Keratinocyte (primary cell): Measurements from ENCODE around the gene TAS2R42. TPM values are rescaled to one million over a fixed set of nuclear protein-coding genes. Genes with fewer than 3 reads are reported as not detected.

ENCODE experiments used
- DNase-seq: peaks from one replicate; pipeline ENCODE4 v3.0.0-alpha.2; 2011; ENCODE audit warnings: low read depth, missing footprints, low spot score
- FAIRE-seq: peaks from 2 replicates; lab custom pipeline; 2011; peaks lifted over from hg19 to GRCh38; lab: Jason Lieb, UNC
- H2AFZ ChIP-seq: 2 replicates; pipeline ENCODE4 v1.6.0; 2012; ENCODE audit warnings: low read length, control low read depth, inconsistent platforms; ENCODE audit not compliant: control insufficient read depth
- H3K27ac ChIP-seq: 2 replicates; pipeline ENCODE4 v1.5.1; 2011; ENCODE audit warnings: low read length; ENCODE audit not compliant: control insufficient read depth, insufficient read depth
- H3K27me3 ChIP-seq: 3 replicates; pipeline ENCODE4 v1.6.0; 2011; ENCODE audit warnings: low read length; ENCODE audit not compliant: control insufficient read depth, insufficient read depth; ENCODE audit errors: extremely low read depth
- H3K36me3 ChIP-seq, 2 experiments: 2 replicates in 1 of 2; 3 replicates in 1 of 2; pipeline ENCODE4 v1.5.1; 2011; ENCODE audit warnings: low read length in 2 of 2, mild to moderate bottlenecking in 1 of 2; ENCODE audit not compliant: control insufficient read depth in 2 of 2, insufficient read depth in 2 of 2; ENCODE audit errors: extremely low read depth in 1 of 2
- H3K4me1 ChIP-seq: 3 replicates; pipeline ENCODE4 v1.5.1; 2011; ENCODE audit warnings: low read length; ENCODE audit not compliant: control insufficient read depth, insufficient read depth; ENCODE audit errors: extremely low read depth
- H3K4me2 ChIP-seq: 3 replicates; pipeline ENCODE4 v1.6.0; 2011; ENCODE audit warnings: low read depth, low read length; ENCODE audit not compliant: control insufficient read depth, insufficient read depth; ENCODE audit errors: extremely low read depth
- H3K4me3 ChIP-seq, 3 experiments: fragments of 200-600 bp in 1 of 3; sonication (generic) in 1 of 3; 2 replicates in 2 of 3; 3 replicates in 1 of 3; pipeline ENCODE4 v1.5.1; 2011 to 2016; ENCODE audit warnings: low read length in 3 of 3, mild to moderate bottlenecking in 3 of 3, control low read depth in 2 of 3, inconsistent platforms in 1 of 3, low read depth in 1 of 3, mixed read lengths in 1 of 3, mixed run types in 1 of 3, moderate library complexity in 1 of 3; ENCODE audit not compliant: control insufficient read depth in 2 of 3, insufficient read depth in 2 of 3; ENCODE audit errors: extremely low read depth in 1 of 3
- H3K79me2 ChIP-seq: 2 replicates; pipeline ENCODE4 v1.6.0; 2012; ENCODE audit warnings: low read length; ENCODE audit not compliant: control insufficient read depth, insufficient read depth
- H3K9ac ChIP-seq: 3 replicates; pipeline ENCODE4 v1.6.0; 2011; ENCODE audit warnings: low read length; ENCODE audit not compliant: control insufficient read depth, insufficient read depth; ENCODE audit errors: extremely low read depth
- H3K9me1 ChIP-seq: 3 replicates; pipeline ENCODE4 v1.6.0; 2011; ENCODE audit warnings: low read length; ENCODE audit not compliant: control insufficient read depth, insufficient read depth; ENCODE audit errors: extremely low read depth
- H3K9me3 ChIP-seq: 2 replicates; pipeline ENCODE4 v1.5.1; 2012; ENCODE audit warnings: low read depth, low read length; ENCODE audit not compliant: control insufficient read depth
- H4K20me1 ChIP-seq: 3 replicates; pipeline ENCODE4 v1.6.0; 2011; ENCODE audit warnings: low read length; ENCODE audit not compliant: control insufficient read depth, insufficient read depth; ENCODE audit errors: extremely low read depth
- EZH2 ChIP-seq: IDR thresholded peaks from one replicate; pipeline ENCODE4 v1.6.1; 2012; ENCODE audit warnings: inconsistent platforms, mild to moderate bottlenecking, low read length, moderate library complexity
- dilution Hi-C: fragments of 300-500 bp; cut with MboI; formaldehyde crosslinking; loops from one replicate; pipeline ENCODE4 v1.7.0; 2020; ENCODE audit warnings: low sequenced_read_pairs; ENCODE audit not compliant: extremely low pct_ligation_motif_present
- polyA plus RNA-seq, 5 experiments: library from polyadenylated mRNA; depleted of rRNA in 3 of 5; stranded (reverse) in 3 of 5; stranded (forward) in 1 of 5; unstranded in 1 of 5; fragments of >200 nt; gene quantifications; 1 replicate in 1 of 5; 2 replicates in 3 of 5; 3 replicates in 1 of 5; pipeline versions ENCODE4 v1.2.1 to v1.2.3, GENCODE V29; 2011 to 2012; ENCODE audit warnings: missing spikeins in 2 of 5, low read depth in 1 of 5, low replicate concordance in 1 of 5
- TF ChIP-seq, protein P1 (sequence below), 3 experiments: IDR thresholded peaks in 1 of 3; conservative IDR thresholded peaks in 1 of 3; optimal IDR thresholded peaks in 1 of 3; 2 replicates in 2 of 3; 3 replicates in 1 of 3; pipeline versions ENCODE3 to v1.5.1; 2011; ENCODE audit warnings: low read length in 3 of 3, mild to moderate bottlenecking in 3 of 3, moderate library complexity in 2 of 3, control low read depth in 1 of 3, inconsistent platforms in 1 of 3; ENCODE audit not compliant: insufficient read depth in 2 of 3; ENCODE audit errors: extremely low read depth in 1 of 3

Gene TAS2R42
- polyA plus RNA-seq, 1 donor (not counting 4 experiments of a cell fraction or from before 2014, with no cell fraction given): not detected

DNA sequence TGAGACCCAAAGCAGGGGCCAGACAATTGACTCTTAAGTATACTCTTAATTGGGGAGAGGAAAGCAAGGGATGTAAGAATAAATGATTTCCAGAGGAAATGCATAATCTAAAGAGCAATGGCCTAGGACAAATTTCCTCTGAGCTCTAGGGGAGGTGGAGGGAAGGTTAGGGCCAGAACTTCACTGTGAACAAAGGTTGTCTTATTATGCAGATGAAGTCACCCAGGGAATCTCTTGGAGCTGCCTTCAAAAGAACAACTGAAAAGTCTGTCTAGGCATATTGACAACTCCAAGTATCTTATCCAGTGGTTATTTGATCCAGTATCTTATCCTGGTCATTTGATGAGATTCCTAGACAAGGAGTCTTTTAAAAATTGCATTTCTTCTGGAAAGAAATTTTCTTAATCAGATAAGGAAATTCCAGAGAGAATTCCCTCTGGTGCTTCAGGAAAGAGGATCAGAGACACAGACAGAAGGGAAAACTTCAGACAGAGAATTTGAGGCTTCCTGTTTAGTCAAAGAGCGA, 32.3 kb downstream of the TAS2R42 start:
- H3K9me3 ChIP-seq: no peaks in the 10 kb centered on the region
- H3K9ac ChIP-seq: no peak overlapping the region
- dilution Hi-C loops: no loop called here
- H3K9me1 ChIP-seq: no peaks in the 10 kb centered on the region
- H3K36me3 ChIP-seq: no peaks in the 10 kb centered on the region
- no peak overlapping the region for H3K4me2 ChIP-seq
- FAIRE-seq (no peak), DNase-seq (no peak)
- TF ChIP-seq EZH2: no peak
- TF ChIP-seq, protein P1, sequence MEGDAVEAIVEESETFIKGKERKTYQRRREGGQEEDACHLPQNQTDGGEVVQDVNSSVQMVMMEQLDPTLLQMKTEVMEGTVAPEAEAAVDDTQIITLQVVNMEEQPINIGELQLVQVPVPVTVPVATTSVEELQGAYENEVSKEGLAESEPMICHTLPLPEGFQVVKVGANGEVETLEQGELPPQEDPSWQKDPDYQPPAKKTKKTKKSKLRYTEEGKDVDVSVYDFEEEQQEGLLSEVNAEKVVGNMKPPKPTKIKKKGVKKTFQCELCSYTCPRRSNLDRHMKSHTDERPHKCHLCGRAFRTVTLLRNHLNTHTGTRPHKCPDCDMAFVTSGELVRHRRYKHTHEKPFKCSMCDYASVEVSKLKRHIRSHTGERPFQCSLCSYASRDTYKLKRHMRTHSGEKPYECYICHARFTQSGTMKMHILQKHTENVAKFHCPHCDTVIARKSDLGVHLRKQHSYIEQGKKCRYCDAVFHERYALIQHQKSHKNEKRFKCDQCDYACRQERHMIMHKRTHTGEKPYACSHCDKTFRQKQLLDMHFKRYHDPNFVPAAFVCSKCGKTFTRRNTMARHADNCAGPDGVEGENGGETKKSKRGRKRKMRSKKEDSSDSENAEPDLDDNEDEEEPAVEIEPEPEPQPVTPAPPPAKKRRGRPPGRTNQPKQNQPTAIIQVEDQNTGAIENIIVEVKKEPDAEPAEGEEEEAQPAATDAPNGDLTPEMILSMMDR (optimal IDR thresholded peaks at IDR 0.05 in 1 of 3, IDR thresholded peaks at IDR 0.05 in 1 of 3, conservative IDR thresholded peaks at IDR 0.05 in 1 of 3; ENCODE audit: extremely low read depth in 1 of 3, insufficient read depth in 2 of 3, low read length in 3 of 3): no peak
- peaks cover 51% of the 10 kb centered on the region for H3K79me2 ChIP-seq
- H4K20me1 ChIP-seq: no peaks in the 10 kb centered on the region
- H3K27me3 ChIP-seq: no peaks in the 10 kb centered on the region
- H3K4me3 ChIP-seq: no peak overlapping the region
- H3K27ac ChIP-seq: no peak overlapping the region
- H2AFZ ChIP-seq: no peak overlapping the region
- no peaks in the 10 kb centered on the region for H3K4me1 ChIP-seq

DNA sequence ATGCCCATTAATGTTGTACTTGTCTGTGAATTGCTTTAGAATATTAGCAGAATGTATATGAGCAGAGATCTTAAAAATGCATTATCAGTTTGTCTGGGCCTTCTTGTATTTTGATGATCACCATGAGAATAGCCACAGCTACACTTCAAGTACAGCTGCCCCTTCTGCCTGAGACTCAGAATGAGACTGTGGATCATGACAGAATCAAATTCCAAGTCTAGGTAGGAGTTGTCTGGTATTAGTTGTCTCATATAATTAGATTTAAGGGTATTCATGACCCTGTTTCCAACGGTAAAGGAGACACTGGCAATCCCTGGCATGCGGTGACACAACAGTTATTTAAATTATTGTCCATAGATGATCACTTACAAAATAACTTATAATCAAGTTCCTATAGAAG, 34.0 kb downstream of the TAS2R42 start:
- Histone ChIP-seq H2AFZ (no peak overlapping the region), H3K4me3 (no peak overlapping the region), H4K20me1 (no peaks in the 10 kb centered on the region), H3K36me3 (no peaks in the 10 kb centered on the region), H3K9ac (no peak overlapping the region), H3K4me1 (no peaks in the 10 kb centered on the region), H3K79me2 (peaks cover 39% of the 10 kb centered on the region), H3K27me3 (no peaks in the 10 kb centered on the region), H3K27ac (no peak overlapping the region), H3K9me1 (no peaks in the 10 kb centered on the region), H3K4me2 (no peak overlapping the region), H3K9me3 (no peaks in the 10 kb centered on the region)
- dilution Hi-C loops: no loop called here
- DNase-seq: no peak
- TF ChIP-seq, protein P1 (optimal IDR thresholded peaks at IDR 0.05 in 1 of 3, IDR thresholded peaks at IDR 0.05 in 1 of 3, conservative IDR thresholded peaks at IDR 0.05 in 1 of 3; ENCODE audit: extremely low read depth in 1 of 3, insufficient read depth in 2 of 3, low read length in 3 of 3): no peak
- no peak for TF ChIP-seq EZH2
- FAIRE-seq: no peak
